K562 (cell line): ENCODE data around the gene PURA. TPM values are rescaled to one million over a fixed set of nuclear protein-coding genes. Genes with fewer than 3 reads are reported as not detected.

Experiments
- ATAC-seq: fragments of 200-7000 bp; cut with Tn5 transposase; 3 replicates; pipeline ENCODE4 v1.9.1; 2020; ENCODE audit warnings: moderate library complexity
- BruUV-seq: library from RNA; stranded (reverse); fragments of 400-500 nt; replicated peaks from 2 replicates; lab custom pipeline; 2021; lab: Mats Ljungman, UMichigan
- CTCF ChIA-PET: fragments of 300-600 bp; formaldehyde crosslinking; extraction: SDS; loops from one replicate; lab custom pipeline; 2021; ENCODE audit warnings: low intra/inter-chr PET ratio; lab: Yijun Ruan, JAX
- POLR2A ChIA-PET: fragments of 300-600, 350-650 bp; sonication (Branson Sonifier 250); formaldehyde crosslinking; extraction: SDS; loops from one replicate; lab custom pipeline; 2021; ENCODE audit warnings: antibody characterized with exemption, inconsistent platforms; lab: Yijun Ruan, JAX
- DNase-seq, 4 experiments: peaks; one replicate each; pipeline versions ENCODE4 v3.0.0 to v3.0.0-alpha.2; 2011 to 2018; ENCODE audit warnings: low spot score in 3 of 4, mixed read lengths in 3 of 4; ENCODE audit errors: extremely low read depth in 1 of 4
- FAIRE-seq: peaks from 2 replicates; lab custom pipeline; 2011; peaks lifted over from hg19 to GRCh38; lab: Jason Lieb, UNC
- H2AFZ ChIP-seq: 2 replicates; pipeline ENCODE4 v1.6.0; 2011; ENCODE audit warnings: low read depth, low read length, control low read depth, inconsistent platforms
- H3K27ac ChIP-seq: fragments of 200-600 bp; 3 replicates; pipeline ENCODE4 v1.8.0; 2011; ENCODE audit warnings: low read depth, mild to moderate bottlenecking, control low read depth, inconsistent platforms, low read length, moderate library complexity, mixed read lengths; ENCODE audit errors: extremely low read depth
- H3K27me3 ChIP-seq, 2 experiments: fragments of 300-600 bp in 1 of 2; 2 replicates in 1 of 2; 3 replicates in 1 of 2; pipeline versions ENCODE4 v1.6.0 to v1.8.0; 2011; ENCODE audit warnings: inconsistent platforms in 2 of 2, low read length in 2 of 2, mild to moderate bottlenecking in 1 of 2, mixed read lengths in 1 of 2, moderate library complexity in 1 of 2; ENCODE audit not compliant: control insufficient read depth in 2 of 2, insufficient read depth in 2 of 2
- H3K36me3 ChIP-seq: fragments of 300-600 bp; 3 replicates; pipeline ENCODE4 v1.8.0; 2011; ENCODE audit warnings: mild to moderate bottlenecking, low read length, inconsistent platforms; ENCODE audit not compliant: control insufficient read depth, insufficient read depth
- H3K4me1 ChIP-seq, 2 experiments: fragments of 200-600 bp in 1 of 2; replicated peaks in 1 of 2; 2 replicates in 1 of 2; 3 replicates in 1 of 2; pipeline versions ENCODE4 v1.5.1 to v1.8.0; 2011; ENCODE audit warnings: inconsistent platforms in 2 of 2, low read length in 2 of 2, mild to moderate bottlenecking in 1 of 2, mixed read lengths in 1 of 2, moderate library complexity in 1 of 2; ENCODE audit not compliant: control insufficient read depth in 2 of 2, insufficient read depth in 2 of 2
- H3K4me2 ChIP-seq: 2 replicates; pipeline ENCODE4 v1.6.1; 2011; ENCODE audit warnings: low read length, control low read depth, inconsistent platforms, mixed read lengths; ENCODE audit not compliant: insufficient read depth
- H3K4me3 ChIP-seq: fragments of 200-600 bp; sonication (generic), shearing (Covaris generic); 2 replicates; pipeline ENCODE4 v1.5.1; 2016; ENCODE audit warnings: control low read depth, inconsistent platforms
- H3K79me2 ChIP-seq: fragments of 200-600 bp; 3 replicates; pipeline ENCODE4 v1.8.0; 2011; ENCODE audit warnings: low read length, inconsistent platforms; ENCODE audit not compliant: control insufficient read depth, insufficient read depth
- H3K9ac ChIP-seq, 2 experiments: 2 replicates each; pipeline versions ENCODE4 v1.6.0 to v1.6.1; 2011; ENCODE audit warnings: low read depth in 2 of 2, low read length in 2 of 2, control low read depth in 1 of 2, inconsistent platforms in 1 of 2, mild to moderate bottlenecking in 1 of 2, mixed read lengths in 1 of 2; ENCODE audit not compliant: insufficient read depth in 1 of 2
- H3K9me1 ChIP-seq: one replicate; pipeline ENCODE4 v1.6.0; 2011; ENCODE audit warnings: inconsistent platforms, mild to moderate bottlenecking, low read length, moderate library complexity; ENCODE audit not compliant: control insufficient read depth, insufficient read depth
- H3K9me3 ChIP-seq: replicated peaks from 2 replicates; pipeline ENCODE4 v1.5.1; 2011; ENCODE audit warnings: low read depth, low read length, inconsistent platforms; ENCODE audit not compliant: control insufficient read depth, insufficient read depth
- H4K20me1 ChIP-seq: replicated peaks from 2 replicates; pipeline ENCODE4 v1.6.1; 2011; ENCODE audit warnings: low read length, inconsistent platforms, mixed read lengths; ENCODE audit not compliant: control insufficient read depth, insufficient read depth
- ADNP ChIP-seq: fragments of 200-800 bp; sonication (Bioruptor generic); IDR thresholded peaks from 2 replicates; pipeline ENCODE4 v1.6.1; 2016; ENCODE audit warnings: missing genetic modification characterization, missing compliant biosample characterization
- ARID1B ChIP-seq: fragments of 450-650 bp; IDR thresholded peaks from 2 replicates; pipeline ENCODE4 v1.6.1; 2016; ENCODE audit warnings: antibody characterized with exemption, mild to moderate bottlenecking, inconsistent platforms
- ARID4B ChIP-seq: sonication (generic); formaldehyde crosslinking; IDR thresholded peaks from 2 replicates; pipeline ENCODE4 v1.8.0; 2022; ENCODE audit warnings: mild to moderate bottlenecking, missing genetic modification reagents
- BCOR ChIP-seq: fragments of 450-650 bp; IDR thresholded peaks from 2 replicates; pipeline ENCODE4 v1.6.1; 2016
- C11orf30 ChIP-seq: fragments of 450-650 bp; IDR thresholded peaks from 2 replicates; pipeline ENCODE4 v1.6.1; 2016; ENCODE audit warnings: low read depth, mild to moderate bottlenecking
- MEIS2 ChIP-seq: fragments of 450-650 bp; IDR thresholded peaks from 2 replicates; pipeline ENCODE4 v1.6.1; 2014; ENCODE audit warnings: mild to moderate bottlenecking; ENCODE audit not compliant: partially characterized antibody
- PBX2 ChIP-seq, 2 experiments: IDR thresholded peaks in 1 of 2; conservative IDR thresholded peaks in 1 of 2; 2 replicates each; pipeline ENCODE4 v1.6.1; 2016; ENCODE audit warnings: low read depth in 2 of 2, mild to moderate bottlenecking in 1 of 2, missing compliant biosample characterization in 1 of 2, missing genetic modification characterization in 1 of 2, moderate library complexity in 1 of 2
- RBM25 ChIP-seq: fragments of 200-400 bp; formaldehyde crosslinking; IDR thresholded peaks from 2 replicates; pipeline ENCODE4 v1.6.1; 2018; ENCODE audit warnings: low read length, low read depth, moderate library complexity; ENCODE audit not compliant: severe bottlenecking
- SOX6 ChIP-seq: fragments of 450-650 bp; IDR thresholded peaks from 2 replicates; pipeline ENCODE4 v1.6.1; 2014; ENCODE audit warnings: mild to moderate bottlenecking
- SRSF9 ChIP-seq: fragments of 200-400 bp; formaldehyde crosslinking; IDR thresholded peaks from 2 replicates; pipeline ENCODE4 v1.6.1; 2017; ENCODE audit warnings: low read depth, low read length, borderline replicate concordance
- ZNF124 ChIP-seq: sonication (generic); formaldehyde crosslinking; IDR thresholded peaks from 2 replicates; pipeline ENCODE4 v1.8.1; 2022; ENCODE audit warnings: missing genetic modification reagents
- WGBS: fragments of 100-300 bp; shearing (Covaris generic); methylation state at CpG from one replicate; pipeline ENCODE4 v1.1.6; 2016; ENCODE audit warnings: low coverage, mixed read lengths; ENCODE audit not compliant: insufficient coverage; ENCODE audit errors: missing lambda C conversion rate; 5-methylcytosine and 5-hydroxymethylcytosine counted together
- in situ Hi-C: fragments of 300-500 bp; cut with MboI; formaldehyde crosslinking; loops from 4 replicates; pipeline ENCODE4 v1.15.0; 2018; ENCODE audit warnings: inconsistent platforms, mixed read lengths
- intact Hi-C: fragments of 100-400 bp; cut with micrococcal nuclease; formaldehyde crosslinking; loops from 2 replicates; pipeline ENCODE4 v1.14.2; 2022
- polyA plus RNA-seq, 8 experiments: library from polyadenylated mRNA; depleted of rRNA in 4 of 8; stranded (reverse) in 5 of 8; unstranded in 3 of 8; fragments of >200 nt; fragmentation: Nextera tagmentation in 2 of 8; fragmentation: Illumina TruSeq in 1 of 8; extraction: Ambion mirVana in 2 of 8; extraction: Trizol in 1 of 8; gene quantifications; 2 replicates each; pipeline versions ENCODE4 v1.2.1 to v1.2.3, GENCODE V29; 2011 to 2014; ENCODE audit warnings: inconsistent platforms in 1 of 8, missing spikeins in 1 of 8
- total RNA-seq, 7 experiments: library from RNA; depleted of rRNA in 6 of 7; stranded (reverse); fragments of >200 nt in 6 of 7; fragmentation: Illumina TruSeq in 2 of 7; extraction: Trizol in 2 of 7; gene quantifications; 2 replicates each; pipeline versions ENCODE4 v1.2.1 to v1.2.3, GENCODE V29; 2011 to 2021; ENCODE audit warnings: low replicate concordance in 1 of 7

PURA gene
- total and polyA plus RNA-seq, 9 of the 15 experiments (the other 6 are each of a cell fraction or from before 2014, with no cell fraction given), result 3.2 to 11.1 (median 5.4) TPM

- intact Hi-C loops, result no loop called here
- 55% methylated on average over 7 of the region's 7 CpGs for WGBS
- TF ChIP-seq PBX2 (CRISPR knock-in tag; IDR thresholded peaks at IDR 0.05; ENCODE audit: low read depth) (no peak), PBX2 (tag; conservative IDR thresholded peaks at IDR 0.05; ENCODE audit: low read depth) (0 out of 2 replicates have a peak, but pooled peaks have one; percentile 15), BCOR (peak; percentile 57; the same call in 1 of the 2 replicates), SOX6 (0 out of 2 replicates have a peak, but pooled peaks have one; percentile 30), MEIS2 (peak; percentile 19), ARID4B (CRISPR knock-in tag) (no peak), SRSF9 (no peak), C11orf30 (no peak), RBM25 (peak; percentile 66), ADNP (tag) (peak; percentile 78), ZNF124 (CRISPR knock-in tag) (no peak), ARID1B (peak; percentile 31; the same call in 1 of the 2 replicates)
Observed at GRCh38 chr5:140159014-140159927, 45.4 kb downstream of the PURA start.

More at GRCh38 chr5:140159014-140159927, 45.4 kb downstream of the PURA start:
- H3K27ac ChIP-seq, result no peak overlapping the region
- H4K20me1 ChIP-seq, result no peaks in the 10 kb centered on the region
- in situ Hi-C loops, result loop anchor here (5.0 kb wide), 2 partner anchors 77 to 372 kb away; no protein-coding TSS in a partner anchor
- no peak overlapping the region for H3K4me3 ChIP-seq
- H2AFZ ChIP-seq, result no peak overlapping the region
- ChIA-PET CTCF (interaction anchor here (1.1 kb wide), 1 partner anchor 371 kb away, joined by 3 read pairs; no protein-coding TSS in a partner anchor), POLR2A (interaction anchor here (1.3 to 1.4 kb wide), 2 partner anchors 43 to 104 kb away, joined by 3 read pairs; no protein-coding TSS in a partner anchor)
- FAIRE-seq (no peak), ATAC-seq (no peak), DNase-seq (no peak)
- no TSS peak for BruUV-seq
- H3K4me2 ChIP-seq, result no peak overlapping the region
- H3K27me3 ChIP-seq, result no peaks in the 10 kb centered on the region
- no peaks in the 10 kb centered on the region for H3K9me3 ChIP-seq
- no peaks in the 10 kb centered on the region for H3K36me3 ChIP-seq
- H3K9me1 ChIP-seq, result no peaks in the 10 kb centered on the region
- no peaks in the 10 kb centered on the region for H3K79me2 ChIP-seq
- H3K9ac ChIP-seq, result no peak overlapping the region
- H3K4me1 ChIP-seq, result peaks cover 0 to 4% of the 10 kb centered on the region in 2 experiments; a peak in 2 of 5 replicates
